Measurements from ENCODE around the gene MAP3K7.

GRCh38 chr6:90463874-90464273 lies 123.0 kb downstream of the MAP3K7 start:
- TF ChIP-seq CTCF (conservative IDR thresholded peaks at IDR 0.05) (no peak), EZH2 (IDR thresholded peaks at IDR 0.05; ENCODE audit: low read depth) (no peak)
